K562 treated with DMSO at 1 percent for 4 hours (cell line): Measurements from ENCODE around the gene DNASE2. TPM values are rescaled to one million over a fixed set of nuclear protein-coding genes. Genes with fewer than 3 reads are reported as not detected.

Experiments
- total RNA-seq: library from RNA; unstranded; fragments of 300-600 nt; gene quantifications from 2 replicates; pipeline ENCODE4 v1.2.3, GENCODE V29; 2022; ENCODE audit not compliant: insufficient read depth

The DNASE2 gene
- total RNA-seq = 145 and 148 TPM in 2 replicates

GRCh38 chr19:12881172-12881808 is at the start of gene DNASE2:
DNASE2 (minus strand) TSS chr19:12881449; CDS start chr19:12881375, 74 bp downstream.

GRCh38 chr19:12890787-12891552 is 9.7 kb upstream of the DNASE2 start, which contains the start of gene GCDH:
GCDH (plus strand) TSS chr19:12891160; CDS start chr19:12891305, 145 bp downstream.

GRCh38 chr19:12886969-12887747 is 5.9 kb upstream of the DNASE2 start, which contains the start of gene KLF1:
KLF1 (minus strand) TSS chr19:12887201; CDS start chr19:12887140, 61 bp downstream.

GRCh38 chr19:12838182-12838885 is 42.9 kb downstream of the DNASE2 start, which contains the start of gene MAST1:
MAST1 (plus strand) TSS chr19:12838515; CDS start chr19:12838573, 58 bp downstream.

GRCh38 chr19:12834566-12834943 is 46.7 kb downstream of the DNASE2 start, which contains the start of gene RTBDN:
RTBDN (minus strand) TSS chr19:12834579; CDS start chr19:12829979, 4,600 bp downstream.

Other genes starting within 250 kb of the DNASE2 start
- gene MAN2B1, start 214.7 kb downstream of the DNASE2 start, total RNA-seq = 112 and 118 TPM in 2 replicates
- 13.2 and 16.5 TPM in 2 replicates for gene WDR83, start 214.6 kb downstream of the DNASE2 start, total RNA-seq
- 115 and 119 TPM in 2 replicates for gene DHPS, start 199.6 kb downstream of the DNASE2 start, total RNA-seq
- not detected in 2 replicates for gene GNG14, start 193.5 kb downstream of the DNASE2 start, total RNA-seq
- 9.8 and 12.8 TPM in 2 replicates for gene FBXW9, start 184.8 kb downstream of the DNASE2 start, total RNA-seq
- gene TNPO2, start 157.5 kb downstream of the DNASE2 start, total RNA-seq = 24.6 and 26.8 TPM in 2 replicates
- gene TRIR, start 146.8 kb downstream of the DNASE2 start, total RNA-seq = 429 and 468 TPM in 2 replicates
- gene GET3, start 144.0 kb downstream of the DNASE2 start, total RNA-seq = 93.8 and 110 TPM in 2 replicates
- not detected in 2 replicates for gene BEST2, start 129.7 kb downstream of the DNASE2 start, total RNA-seq
- 14.4 and 15.7 TPM in 2 replicates for gene HOOK2, start 105.9 kb downstream of the DNASE2 start, total RNA-seq
- 74.2 and 74.3 TPM in 2 replicates for gene JUNB, start 90.0 kb downstream of the DNASE2 start, total RNA-seq
- gene PRDX2, start 79.6 kb downstream of the DNASE2 start, total RNA-seq = 371 and 398 TPM in 2 replicates
- gene THSD8, start 79.4 kb downstream of the DNASE2 start, total RNA-seq = 2.4 TPM in 1 of 2 replicates, not detected in the other
- 55.9 and 64.5 TPM in 2 replicates for gene RNASEH2A, start 74.9 kb downstream of the DNASE2 start, total RNA-seq
- gene RTBDN, start 46.9 kb downstream of the DNASE2 start, total RNA-seq = not detected in 2 replicates
- gene MAST1, start 42.9 kb downstream of the DNASE2 start, total RNA-seq = 5.8 and 8.0 TPM in 2 replicates
- gene KLF1, start 5.8 kb upstream of the DNASE2 start, total RNA-seq = 30.8 and 50.0 TPM in 2 replicates
- 10.2 and 12.5 TPM in 2 replicates for gene GCDH, start 9.7 kb upstream of the DNASE2 start, total RNA-seq
- 1.4 and 2.5 TPM in 2 replicates for gene SYCE2, start 37.8 kb upstream of the DNASE2 start, total RNA-seq
- gene FARSA, start 52.3 kb upstream of the DNASE2 start, total RNA-seq = 105 and 107 TPM in 2 replicates
- 624 and 631 TPM in 2 replicates for gene CALR, start 57.2 kb upstream of the DNASE2 start, total RNA-seq
- 148 and 165 TPM in 2 replicates for gene RAD23A, start 64.4 kb upstream of the DNASE2 start, total RNA-seq
- 32.9 and 34.3 TPM in 2 replicates for gene GADD45GIP1, start 75.8 kb upstream of the DNASE2 start, total RNA-seq
- gene DAND5, start 88.1 kb upstream of the DNASE2 start, total RNA-seq = 0.71 TPM in 1 of 2 replicates, not detected in the other
- 7.7 and 11.9 TPM in 2 replicates for gene NFIX, start 114.0 kb upstream of the DNASE2 start, total RNA-seq
- 206 and 223 TPM in 2 replicates for gene LYL1, start 221.4 kb upstream of the DNASE2 start, total RNA-seq
- gene TRMT1, start 235.3 kb upstream of the DNASE2 start, total RNA-seq = 32.7 and 35.8 TPM in 2 replicates
- 26.6 and 46.2 TPM in 2 replicates for gene NACC1, start 236.8 kb upstream of the DNASE2 start, total RNA-seq